Endodermal cell (in vitro differentiated cells): ENCODE data around the gene TMEM8B. TPM values are rescaled to one million over a fixed set of nuclear protein-coding genes. Genes with fewer than 3 reads are reported as not detected.

Source experiments
- DNase-seq: peaks from one replicate; pipeline ENCODE4 v3.0.0-alpha.2; 2017
- H3K27ac ChIP-seq: 2 replicates; pipeline ENCODE4 v1.5.1; 2013; ENCODE audit warnings: mild to moderate bottlenecking, low read depth, low read length, moderate library complexity
- H3K27me3 ChIP-seq: 2 replicates; pipeline ENCODE4 v1.6.1; 2013; ENCODE audit warnings: mild to moderate bottlenecking, low read length, moderate library complexity; ENCODE audit not compliant: insufficient read depth, control insufficient read depth, poor library complexity, severe bottlenecking
- H3K36me3 ChIP-seq: 2 replicates; pipeline ENCODE4 v1.7.0; 2013; ENCODE audit warnings: mild to moderate bottlenecking, low read length, moderate library complexity; ENCODE audit not compliant: control insufficient read depth, insufficient read depth
- H3K4me1 ChIP-seq: one replicate; pipeline ENCODE4 v1.7.0; 2013; ENCODE audit warnings: low read length; ENCODE audit not compliant: control insufficient read depth, insufficient read depth
- H3K4me3 ChIP-seq: 2 replicates; pipeline ENCODE4 v1.5.1; 2013; ENCODE audit warnings: mild to moderate bottlenecking, low read length, moderate library complexity
- H3K9ac ChIP-seq: 2 replicates; pipeline ENCODE4 v1.6.1; 2013; ENCODE audit warnings: mild to moderate bottlenecking, low read length, moderate library complexity; ENCODE audit not compliant: poor library complexity, severe bottlenecking; ENCODE audit errors: extremely low read depth
- H3K9me3 ChIP-seq: 2 replicates; pipeline ENCODE4 v1.6.1; 2013; ENCODE audit warnings: mild to moderate bottlenecking, low read length, moderate library complexity; ENCODE audit not compliant: control insufficient read depth
- H3K27ac Mint-ChIP-seq: 2 replicates; pipeline ENCODE4 v1.8.0; 2020; ENCODE audit warnings: mixed read lengths
- H3K27me3 Mint-ChIP-seq: 2 replicates; pipeline ENCODE4 v1.8.0; 2021; ENCODE audit warnings: mild to moderate bottlenecking, mixed read lengths; ENCODE audit not compliant: insufficient read depth
- H3K36me3 Mint-ChIP-seq: 2 replicates; pipeline ENCODE4 v1.8.0; 2020; ENCODE audit warnings: low read depth, mixed read lengths
- H3K4me1 Mint-ChIP-seq: 2 replicates; pipeline ENCODE4 v1.8.0; 2020; ENCODE audit warnings: mixed read lengths
- H3K4me3 Mint-ChIP-seq: 2 replicates; pipeline ENCODE4 v1.8.0; 2020; ENCODE audit warnings: mild to moderate bottlenecking, moderate library complexity, mixed read lengths
- H3K9me3 Mint-ChIP-seq: 2 replicates; pipeline ENCODE4 v1.8.0; 2020; ENCODE audit warnings: mild to moderate bottlenecking, mixed read lengths
- CTCF ChIP-seq: fragments of 200-600 bp; sonication (generic); conservative IDR thresholded peaks from 2 replicates; pipeline ENCODE4 v1.5.0; 2021; ENCODE audit warnings: antibody characterized with exemption, mild to moderate bottlenecking
- WGBS, 2 experiments: methylation state at CpG; one replicate each; pipeline versions ENCODE4 v1.1.5 to v1.1.7; 2013; ENCODE audit warnings: missing lambda C conversion rate in 2 of 2, mixed read lengths in 1 of 2; ENCODE audit not compliant: insufficient coverage in 1 of 2, insufficient read length in 1 of 2; 5-methylcytosine and 5-hydroxymethylcytosine counted together
- total RNA-seq, 2 donors: library from RNA; stranded (reverse); fragmentation: NEBNext Ultra II Directional in 1 of 2; extraction: Animal tissue kit (Norgen Biotek cat#: 25700) in 1 of 2; gene quantifications; 2 replicates in 1 of 2; 3 replicates in 1 of 2; pipeline ENCODE4 v1.2.1, GENCODE V29; 2021

TMEM8B gene
- total RNA-seq, 2 donors from 2014 or later: 12.8 to 18.3 TPM

GRCh38 chr9:35826071-35826701 lies 2.8 kb upstream of the TMEM8B start:
- Histone ChIP-seq H3K4me3 (no peak overlapping the region), H3K27me3 (no peaks in the 10 kb centered on the region), H3K9me3 (no peaks in the 10 kb centered on the region), H3K9ac (no peak overlapping the region), H3K36me3 (no peaks in the 10 kb centered on the region), H3K27ac (no peak overlapping the region), H3K4me1 (no peaks in the 10 kb centered on the region)
- no peak overlapping the region for H3K27ac Mint-ChIP-seq
- no peak overlapping the region for H3K4me3 Mint-ChIP-seq
- no peaks in the 10 kb centered on the region for H3K36me3 Mint-ChIP-seq
- peaks cover 13% of the 10 kb centered on the region for H3K4me1 Mint-ChIP-seq
- H3K9me3 Mint-ChIP-seq: no peaks in the 10 kb centered on the region
- peak; percentile 73 for DNase-seq
- H3K27me3 Mint-ChIP-seq: peaks cover 5% of the 10 kb centered on the region
- 64 to 66% methylated on average over 4 of the region's 4 CpGs for WGBS, 2 experiments
- peak; percentile 88 for TF ChIP-seq CTCF

GRCh38 chr9:35827486-35827885 lies 1.5 kb upstream of the TMEM8B start:
- TF ChIP-seq CTCF: no peak
- H3K27me3 Mint-ChIP-seq: peaks cover 8% of the 10 kb centered on the region
- no peak overlapping the region for H3K4me3 Mint-ChIP-seq
- Histone ChIP-seq H3K36me3 (no peaks in the 10 kb centered on the region), H3K4me3 (no peak overlapping the region), H3K9ac (no peak overlapping the region), H3K27ac (no peak overlapping the region), H3K27me3 (no peaks in the 10 kb centered on the region), H3K4me1 (no peaks in the 10 kb centered on the region), H3K9me3 (no peaks in the 10 kb centered on the region)
- no peaks in the 10 kb centered on the region for H3K36me3 Mint-ChIP-seq
- peaks cover 13% of the 10 kb centered on the region for H3K4me1 Mint-ChIP-seq
- no peak for DNase-seq
- 89% methylated on average over 3 of the region's 3 CpGs; no CpG with 5 or more reads in 1 of the 2 experiments for WGBS, 2 experiments
- no peaks in the 10 kb centered on the region for H3K9me3 Mint-ChIP-seq
- no peak overlapping the region for H3K27ac Mint-ChIP-seq

- H3K4me3 Mint-ChIP-seq: peak within 1 kb of the TSS; percentile 75
- no peaks in the 10 kb centered on the region for H3K9me3 Mint-ChIP-seq
- Histone ChIP-seq H3K9ac (peak within 1 kb of the TSS; percentile 71), H3K27me3 (no peaks in the 10 kb centered on the region), H3K4me1 (no peaks in the 10 kb centered on the region), H3K4me3 (peak within 1 kb of the TSS; percentile 83), H3K36me3 (no peaks in the 10 kb centered on the region), H3K27ac (peak within 1 kb of the TSS; percentile 88), H3K9me3 (no peaks in the 10 kb centered on the region)
- peaks cover 13% of the 10 kb centered on the region for H3K4me1 Mint-ChIP-seq
- H3K27ac Mint-ChIP-seq: peak within 1 kb of the TSS; percentile 90
- no peaks in the 10 kb centered on the region for H3K36me3 Mint-ChIP-seq
- peak; percentile 84 for DNase-seq
- no peak for TF ChIP-seq CTCF
- WGBS, 2 experiments: 9% methylated on average over 21 of the region's 21 CpGs; no CpG with 5 or more reads in 1 of the 2 experiments
- peaks cover 8% of the 10 kb centered on the region for H3K27me3 Mint-ChIP-seq
Measured at GRCh38 chr9:35828716-35829083, 328 bp upstream of the TMEM8B start, which contains the start of gene FAM221B. Gene FAM221B (minus strand): TSS chr9:35828732. CDS start chr9:35826161, 2,571 bp downstream.
